Kidney (tissue), 14 donors: Measurements from ENCODE around the gene PCNX3. TPM values are rescaled to one million over a fixed set of nuclear protein-coding genes. Genes with fewer than 3 reads are reported as not detected.

ENCODE experiments used
- DNase-seq, 5 donors: peaks; one replicate each; pipeline ENCODE4 v3.0.0-alpha.2; 2013 to 2020
- FAIRE-seq: peaks from 2 replicates; lab custom pipeline; 2012; peaks lifted over from hg19 to GRCh38; lab: Jason Lieb, UNC
- H3K27ac ChIP-seq, 2 donors: one replicate each; pipeline ENCODE4 v1.7.0; 2013; ENCODE audit warnings: low read depth in 2 of 2, low read length in 2 of 2, inconsistent platforms in 1 of 2
- H3K27me3 ChIP-seq: one replicate; pipeline ENCODE4 v1.7.1; 2013; ENCODE audit warnings: low read length, inconsistent platforms; ENCODE audit not compliant: control insufficient read depth, insufficient read depth
- H3K36me3 ChIP-seq, 3 donors: one replicate each; pipeline versions ENCODE4 v1.7.0 to v1.7.1; 2013; ENCODE audit warnings: low read length in 3 of 3, control low read depth in 1 of 3, inconsistent platforms in 1 of 3; ENCODE audit not compliant: insufficient read depth in 3 of 3, control insufficient read depth in 2 of 3
- H3K4me1 ChIP-seq, 3 donors: one replicate each; pipeline versions ENCODE4 v1.7.0 to v1.7.1; 2013; ENCODE audit warnings: low read length in 3 of 3, inconsistent platforms in 1 of 3, low read depth in 1 of 3; ENCODE audit not compliant: control insufficient read depth in 2 of 3, insufficient read depth in 2 of 3
- H3K4me3 ChIP-seq, 3 donors: one replicate each; pipeline versions ENCODE4 v1.7.0 to v1.8.1; 2013; ENCODE audit warnings: low read length in 3 of 3, control low read depth in 1 of 3, inconsistent platforms in 1 of 3
- H3K9ac ChIP-seq, 3 donors: one replicate each; pipeline versions ENCODE4 v1.7.0 to v1.7.1; 2013; ENCODE audit warnings: low read length in 3 of 3, control low read depth in 1 of 3, inconsistent platforms in 1 of 3
- H3K9me3 ChIP-seq, 3 donors: one replicate each; pipeline versions ENCODE4 v1.7.0 to v1.7.1; 2013; ENCODE audit warnings: low read length in 3 of 3, control low read depth in 1 of 3, inconsistent platforms in 1 of 3; ENCODE audit not compliant: control insufficient read depth in 2 of 3, insufficient read depth in 1 of 3
- CTCF ChIP-seq: IDR thresholded peaks from 3 replicates; pipeline ENCODE4 v1.5.1; 2012; ENCODE audit warnings: mild to moderate bottlenecking, moderate library complexity, borderline replicate concordance; ENCODE audit not compliant: insufficient read depth; ENCODE audit errors: extremely low read depth
- intact Hi-C: fragments of 100-400 bp; cut with DNase I; formaldehyde crosslinking; loops from one replicate; pipeline ENCODE4 v1.11.1; 2022
- polyA plus RNA-seq: library from polyadenylated mRNA; stranded (reverse); fragments of 350-450 nt; fragmentation: Illumina TruSeq; extraction: RNeasy Lipid Tissue Mini Kit (QIAGEN cat#74804); gene quantifications from one replicate; pipeline ENCODE4 v1.2.3, GENCODE V29; 2014; ENCODE audit warnings: low read depth, low replicate concordance; ENCODE audit not compliant: insufficient read depth
- total RNA-seq: library from RNA; stranded (reverse); fragmentation: NEBNext Ultra II Directional; extraction: Animal tissue kit (Norgen Biotek cat#: 25700); gene quantifications from one replicate; pipeline ENCODE4 v1.2.1, GENCODE V29; 2021
- donor health status: control.
- donor health status: control.
- donor health status: control.
- donor health status: control.
- donor health status: control.
- donor health status: DM: yes; HTN: yes; CAD: no.
- donor health status: Normal renal cell carcinoma (clear cell type).

The PCNX3 gene
- total and polyA plus RNA-seq, 2 donors from 2014 or later, result 13.6 to 44.4 TPM

GRCh38 chr11:65610404-65610803 lies 5.2 kb upstream of the PCNX3 start:
- Histone ChIP-seq H3K9ac (no peak overlapping the region), H3K27me3 (no peaks in the 10 kb centered on the region), H3K9me3 (no peaks in the 10 kb centered on the region), H3K27ac (peak overlapping the region in 1 of 2 donors; percentile 74), H3K4me3 (peak overlapping the region in 1 of 3 donors; percentile 79), H3K36me3 (peaks cover 0 to 12% (median 12%) of the 10 kb centered on the region in 3 donors), H3K4me1 (peaks cover 0 to 46% (median 0%) of the 10 kb centered on the region in 3 donors)
- DNase-seq, result no peak
- intact Hi-C loops, result no loop called here
- FAIRE-seq, result no peak
- no peak for TF ChIP-seq CTCF

GRCh38 chr11:65611028-65611757 lies 4.4 kb upstream of the PCNX3 start:
- Histone ChIP-seq H3K36me3 (peaks cover 0 to 6% (median 4%) of the 10 kb centered on the region in 3 donors), H3K4me3 (peak overlapping the region in 2 of 3 donors; percentile 4 to 79), H3K9ac (peak overlapping the region in 1 of 3 donors; percentile 80), H3K27ac (peak overlapping the region; percentile 60 to 76), H3K9me3 (no peaks in the 10 kb centered on the region), H3K27me3 (no peaks in the 10 kb centered on the region), H3K4me1 (peaks cover 0 to 46% (median 0%) of the 10 kb centered on the region in 3 donors)
- no peak for FAIRE-seq
- no peak for TF ChIP-seq CTCF
- intact Hi-C loops, result no loop called here
- peak in 2 of 5 donors; percentile 60 to 83 for DNase-seq

GRCh38 chr11:65611758-65612603 lies 3.6 kb upstream of the PCNX3 start:
- peak overlapping the region in 2 of 3 donors; percentile 7 to 80 for H3K9ac ChIP-seq
- peak overlapping the region; percentile 20 to 79 (median 49) for H3K4me3 ChIP-seq
- peak overlapping the region; percentile 51 to 76 for H3K27ac ChIP-seq
- H3K4me1 ChIP-seq, result peaks cover 0 to 50% (median 0%) of the 10 kb centered on the region in 3 donors
- DNase-seq, result no peak
- intact Hi-C loops, result no loop called here
- no peak for TF ChIP-seq CTCF
- H3K27me3 ChIP-seq, result no peaks in the 10 kb centered on the region
- H3K9me3 ChIP-seq, result no peaks in the 10 kb centered on the region
- no peak for FAIRE-seq
- peaks cover 0 to 6% (median 4%) of the 10 kb centered on the region in 3 donors for H3K36me3 ChIP-seq
